Gastrocnemius medialis (tissue), 4 donors: ENCODE results near the gene LEFTY2. TPM values are rescaled to one million over a fixed set of nuclear protein-coding genes. Genes with fewer than 3 reads are reported as not detected.

Experiments
- ATAC-seq, 2 donors: fragments of 150-250 bp; one replicate each; pipeline ENCODE4 v1.9.1; 2016
- DNase-seq, 2 donors: peaks; one replicate each; pipeline ENCODE4 v3.0.0-alpha.2; 2019
- H3K27ac ChIP-seq, 4 donors: fragments of 200-600 bp; sonication (generic); 1 replicate in 1 of 4; 2 replicates in 3 of 4; pipeline ENCODE4 v1.5.1; 2016 to 2018; ENCODE audit warnings: mild to moderate bottlenecking in 2 of 4, moderate library complexity in 1 of 4
- H3K27me3 ChIP-seq, 3 donors: fragments of 200-600 bp; sonication (generic) in 2 of 3; 1 replicate in 1 of 3; 2 replicates in 2 of 3; pipeline versions ENCODE4 v1.5.1 to v1.6.0; 2016 to 2019; ENCODE audit warnings: mild to moderate bottlenecking in 1 of 3, moderate library complexity in 1 of 3
- H3K36me3 ChIP-seq, 2 donors: fragments of 200-600 bp; sonication (generic) in 1 of 2; one replicate each; pipeline ENCODE4 v1.5.1; 2017 to 2018
- H3K4me1 ChIP-seq, 2 donors: fragments of 200-600 bp; sonication (generic) in 1 of 2; one replicate each; pipeline ENCODE4 v1.5.1; 2016 to 2017; ENCODE audit warnings: mild to moderate bottlenecking in 2 of 2
- H3K4me3 ChIP-seq, 4 donors: fragments of 200-600 bp; sonication (generic) in 3 of 4; 1 replicate in 1 of 4; 2 replicates in 3 of 4; pipeline ENCODE4 v1.5.1; 2016 to 2019; ENCODE audit warnings: mild to moderate bottlenecking in 2 of 4
- H3K9me3 ChIP-seq, 3 donors: fragments of 200-600 bp; sonication (generic) in 2 of 3; 1 replicate in 1 of 3; 2 replicates in 2 of 3; pipeline ENCODE4 v1.5.1; 2016 to 2019
- CTCF ChIP-seq, 5 experiments: fragments of 450-650 bp in 3 of 5; fragments of 200-600 bp in 2 of 5; sonication (generic) in 2 of 5; IDR thresholded peaks in 4 of 5; conservative IDR thresholded peaks in 1 of 5; 1 replicate in 4 of 5; 2 replicates in 1 of 5; pipeline ENCODE4 v1.5.1; 2016 to 2019; ENCODE audit warnings: antibody characterized with exemption in 5 of 5, mild to moderate bottlenecking in 3 of 5, moderate library complexity in 3 of 5
- POLR2A ChIP-seq, 2 donors: fragments of 450-650 bp; IDR thresholded peaks; one replicate each; pipeline ENCODE4 v1.6.1; 2017; ENCODE audit warnings: antibody characterized with exemption in 2 of 2, mild to moderate bottlenecking in 2 of 2, moderate library complexity in 2 of 2
- in situ Hi-C, 4 donors: fragments of 200-750 bp; cut with MboI; loops; one replicate each; pipeline versions ENCODE4 v1.15.0 to v1.8.0; 2017; ENCODE audit warnings: low sequenced_read_pairs in 4 of 4
- intact Hi-C: fragments of 100-400 bp; cut with DNase I; formaldehyde crosslinking; loops from one replicate; pipeline ENCODE4 v1.15.1; 2023; ENCODE audit warnings: low total_unique reads
- total RNA-seq, 4 donors: library from RNA; depleted of rRNA; stranded (reverse); fragments of >200 nt; gene quantifications; one replicate each; pipeline versions ENCODE4 v1.1.0 to v1.2.3, GENCODE V29; 2016

Gene LEFTY2
- total RNA-seq, 4 donors from 2014 or later: 0.20 TPM; not detected in 3

- Histone ChIP-seq H3K36me3 (no peaks in the 10 kb centered on the region), H3K9me3 (no peaks in the 10 kb centered on the region), H3K4me1 (no peaks in the 10 kb centered on the region), H3K27me3 (no peaks in the 10 kb centered on the region), H3K4me3 (no peak overlapping the region), H3K27ac (no peak overlapping the region)
- in situ Hi-C loops (loop anchor here in 1 of 4 donors (5.0 kb wide), 1 partner anchor 432 kb away; no protein-coding TSS in a partner anchor), intact Hi-C loops (no loop called here)
- TF ChIP-seq POLR2A (IDR thresholded peaks at IDR 0.05): no peak
- ATAC-seq: no peak
- DNase-seq: peak in 1 of 2 donors; percentile 3
Observed at GRCh38 chr1:225909477-225909876, 31.5 kb downstream of the LEFTY2 start.

DNA sequence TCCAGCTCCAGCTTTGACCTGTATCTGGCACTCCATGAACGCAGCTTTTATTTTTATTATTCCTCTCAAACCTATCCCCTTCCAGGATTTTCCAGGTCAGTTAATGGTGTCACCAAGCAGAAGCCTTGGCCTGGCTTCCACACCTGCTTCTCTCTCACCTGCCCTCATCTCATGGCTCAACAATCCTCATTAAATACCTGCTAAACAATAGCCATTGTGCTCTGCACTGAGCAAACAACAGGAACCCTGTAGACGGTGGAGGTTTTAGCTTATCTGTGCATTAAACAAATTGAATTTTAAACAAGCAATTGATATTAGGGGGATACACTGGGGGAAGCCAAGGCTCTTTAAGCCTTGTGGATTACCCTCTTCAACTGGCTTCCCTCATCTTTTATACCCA lies 32.2 kb downstream of the LEFTY2 start:
- no peak for ATAC-seq
- Histone ChIP-seq H3K9me3 (no peaks in the 10 kb centered on the region), H3K27ac (no peak overlapping the region), H3K36me3 (no peaks in the 10 kb centered on the region), H3K4me1 (no peaks in the 10 kb centered on the region), H3K4me3 (no peak overlapping the region), H3K27me3 (no peaks in the 10 kb centered on the region)
- DNase-seq: no peak
- in situ Hi-C loops: loop anchor here in 1 of 4 donors (5.0 kb wide), 1 partner anchor 431 kb away; no protein-coding TSS in a partner anchor
- TF ChIP-seq POLR2A (IDR thresholded peaks at IDR 0.05) (no peak), CTCF (IDR thresholded peaks at IDR 0.05 in 4 of 5, conservative IDR thresholded peaks at IDR 0.05 in 1 of 5) (no peak)
- intact Hi-C loops: no loop called here

DNA sequence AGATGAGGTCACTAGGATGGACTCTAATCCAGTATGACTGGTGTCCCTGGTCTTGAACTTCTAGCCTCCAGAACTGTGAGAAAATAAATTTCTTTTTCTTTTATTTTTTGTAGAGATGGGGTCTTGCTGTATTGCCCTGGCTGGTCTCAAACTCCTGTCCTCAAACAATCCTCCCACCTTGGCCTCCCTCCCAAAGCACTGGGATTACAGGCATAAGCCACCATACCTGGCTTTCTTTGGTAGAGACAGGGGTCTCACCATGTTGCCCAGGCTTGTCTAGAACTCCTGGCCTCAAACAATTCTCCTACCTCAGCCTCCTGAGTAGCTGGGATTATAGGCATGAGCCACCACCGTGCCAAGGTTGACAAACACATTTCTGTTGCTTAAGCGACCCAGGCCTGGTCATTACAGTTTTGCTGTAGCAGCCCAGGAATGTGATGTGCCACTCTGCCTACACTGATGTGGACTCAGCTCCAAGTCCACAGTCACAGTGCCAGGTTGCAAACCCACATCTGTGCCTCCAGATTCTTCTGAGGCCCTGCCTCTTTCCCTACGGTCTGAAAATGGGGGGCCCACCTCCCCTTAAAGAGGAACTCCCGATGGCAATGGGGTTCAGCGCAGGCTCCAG lies 32.9 kb downstream of the LEFTY2 start:
- H3K27ac ChIP-seq: no peak overlapping the region
- H3K4me3 ChIP-seq: no peak overlapping the region
- in situ Hi-C loops: loop anchor here in 1 of 4 donors (5.0 kb wide), 1 partner anchor 431 kb away; no protein-coding TSS in a partner anchor
- H3K36me3 ChIP-seq: no peaks in the 10 kb centered on the region
- no peaks in the 10 kb centered on the region for H3K9me3 ChIP-seq
- no peaks in the 10 kb centered on the region for H3K4me1 ChIP-seq
- ATAC-seq (no peak), DNase-seq (peak in 1 of 2 donors; percentile 0)
- intact Hi-C loops: no loop called here
- TF ChIP-seq CTCF (IDR thresholded peaks at IDR 0.05 in 4 of 5, conservative IDR thresholded peaks at IDR 0.05 in 1 of 5): no peak
- no peak for TF ChIP-seq POLR2A (IDR thresholded peaks at IDR 0.05)
- H3K27me3 ChIP-seq: no peaks in the 10 kb centered on the region

GRCh38 chr1:225907341-225907740 lies 33.7 kb downstream of the LEFTY2 start:
- in situ Hi-C loops: loop anchor here in 1 of 4 donors (5.0 kb wide), 1 partner anchor 430 kb away; no protein-coding TSS in a partner anchor
- H3K4me3 ChIP-seq: no peak overlapping the region
- TF ChIP-seq CTCF (IDR thresholded peaks at IDR 0.05 in 4 of 5, conservative IDR thresholded peaks at IDR 0.05 in 1 of 5): no peak
- no peak for TF ChIP-seq POLR2A (IDR thresholded peaks at IDR 0.05)
- no peaks in the 10 kb centered on the region for H3K4me1 ChIP-seq
- DNase-seq (no peak), ATAC-seq (no peak)
- no peak overlapping the region for H3K27ac ChIP-seq
- intact Hi-C loops: no loop called here
- H3K9me3 ChIP-seq: no peaks in the 10 kb centered on the region
- H3K27me3 ChIP-seq: no peaks in the 10 kb centered on the region
- no peaks in the 10 kb centered on the region for H3K36me3 ChIP-seq

- H3K4me1 ChIP-seq: no peaks in the 10 kb centered on the region
- ATAC-seq (no peak), DNase-seq (no peak)
- TF ChIP-seq CTCF (IDR thresholded peaks at IDR 0.05 in 4 of 5, conservative IDR thresholded peaks at IDR 0.05 in 1 of 5) (no peak), POLR2A (IDR thresholded peaks at IDR 0.05) (no peak)
- no peaks in the 10 kb centered on the region for H3K9me3 ChIP-seq
- intact Hi-C loops: no loop called here
- H3K27me3 ChIP-seq: no peaks in the 10 kb centered on the region
- in situ Hi-C loops: loop anchor here in 1 of 4 donors (5.0 kb wide), 1 partner anchor 429 kb away; no protein-coding TSS in a partner anchor
- no peak overlapping the region for H3K4me3 ChIP-seq
- no peaks in the 10 kb centered on the region for H3K36me3 ChIP-seq
- H3K27ac ChIP-seq: no peak overlapping the region
Observed at GRCh38 chr1:225906467-225906866, 34.6 kb downstream of the LEFTY2 start.
